B cell (primary cell): ENCODE measurements around the gene BARX1.

Source experiments
- CTCF ChIP-seq: fragments of 200-600 bp; IDR thresholded peaks from one replicate; pipeline ENCODE4 v1.8.0; 2022; ENCODE audit warnings: antibody characterized with exemption, mild to moderate bottlenecking
- EZH2 ChIP-seq: IDR thresholded peaks from 2 replicates; pipeline ENCODE4 v1.6.1; 2012; ENCODE audit warnings: borderline replicate concordance, low read depth, mild to moderate bottlenecking, moderate library complexity, low read length; ENCODE audit not compliant: insufficient read depth, poor library complexity, severe bottlenecking

- TF ChIP-seq CTCF, result no peak
- no peak for TF ChIP-seq EZH2
Observed at GRCh38 chr9:93918061-93918460, 37.1 kb downstream of the BARX1 start.
